GM04504 (cell line): ENCODE data around the gene PLCL1.
A peak's percentile ranks its signal among the peaks of the same experiment; 100 is the strongest.

Experiments
- DNase-seq: peaks from one replicate; pipeline ENCODE4 v3.0.0-alpha.2; 2012; ENCODE audit warnings: low read depth

Gene PLCL1

GRCh38 chr2:197888321-197888720, 83.9 kb downstream of the PLCL1 start:
- DNase-seq = no peak

- DNase-seq = no peak
Observed at GRCh38 chr2:197889041-197889440, 84.6 kb downstream of the PLCL1 start.

GRCh38 chr2:197890168-197890567, 85.8 kb downstream of the PLCL1 start:
- DNase-seq = no peak

- DNase-seq = no peak
Observed at GRCh38 chr2:197891897-197892442, 87.6 kb downstream of the PLCL1 start.

- no peak for DNase-seq
Observed at GRCh38 chr2:197893403-197894177, 89.2 kb downstream of the PLCL1 start.

- DNase-seq = no peak
Observed at GRCh38 chr2:197894751-197895274, 90.4 kb downstream of the PLCL1 start.

- no peak for DNase-seq
Observed at GRCh38 chr2:197897960-197898678, 93.7 kb downstream of the PLCL1 start.

GRCh38 chr2:197904446-197904845, 100.1 kb downstream of the PLCL1 start:
- DNase-seq = no peak

- no peak for DNase-seq
Observed at GRCh38 chr2:197908156-197908555, 103.8 kb downstream of the PLCL1 start.

- DNase-seq = peak; percentile 81
Observed at GRCh38 chr2:197908990-197909776, 104.8 kb downstream of the PLCL1 start.

GRCh38 chr2:197911667-197912066, 107.3 kb downstream of the PLCL1 start:
- no peak for DNase-seq

- no peak for DNase-seq
Observed at GRCh38 chr2:197913084-197913483, 108.7 kb downstream of the PLCL1 start.

- DNase-seq = no peak
Observed at GRCh38 chr2:197914778-197915177, 110.4 kb downstream of the PLCL1 start.

- peak; percentile 48 for DNase-seq
Observed at GRCh38 chr2:197915548-197916265, 111.3 kb downstream of the PLCL1 start.

GRCh38 chr2:197919487-197919886, 115.1 kb downstream of the PLCL1 start:
- no peak for DNase-seq

- DNase-seq = no peak
Observed at GRCh38 chr2:197920088-197920487, 115.7 kb downstream of the PLCL1 start.

GRCh38 chr2:197920592-197921201, 116.3 kb downstream of the PLCL1 start:
- no peak for DNase-seq

- no peak for DNase-seq
Observed at GRCh38 chr2:197924483-197924882, 120.1 kb downstream of the PLCL1 start.

GRCh38 chr2:197925204-197925603, 120.8 kb downstream of the PLCL1 start:
- no peak for DNase-seq

GRCh38 chr2:197925976-197926375, 121.6 kb downstream of the PLCL1 start:
- DNase-seq = no peak

GRCh38 chr2:197926673-197927072, 122.3 kb downstream of the PLCL1 start:
- DNase-seq = no peak
